GM23338 (cell line): ENCODE measurements around the gene DHRS3. TPM values are rescaled to one million over a fixed set of nuclear protein-coding genes. Genes with fewer than 3 reads are reported as not detected.
"Not testable (repeated sequence)": the region's sequence is repeated elsewhere in the genome, so short reads cannot be mapped to it uniquely, and the experiment has no call there.

Experiments
- ATAC-seq: fragments of 200-7000 bp; cut with Tn5 transposase; 3 replicates; pipeline ENCODE4 v1.9.1; 2020
- DNase-seq: peaks from one replicate; pipeline ENCODE4 v3.0.0-alpha.2; 2015; ENCODE audit warnings: low spot score
- H2AFZ ChIP-seq: fragments of 200-600 bp; sonication (generic); 2 replicates; pipeline ENCODE4 v1.8.0; 2016; ENCODE audit warnings: antibody characterized with exemption, mild to moderate bottlenecking, moderate library complexity
- H3F3A ChIP-seq: fragments of 200-600 bp; sonication (generic); replicated peaks from 2 replicates; pipeline ENCODE4 v1.8.0; 2017; ENCODE audit warnings: antibody characterized with exemption, mixed run types, low read depth
- H3K27ac ChIP-seq: fragments of 200-600 bp; sonication (generic); 2 replicates; pipeline ENCODE4 v1.6.1; 2016; ENCODE audit warnings: low read depth
- H3K27me3 ChIP-seq: fragments of 200-600 bp; sonication (generic); 2 replicates; pipeline ENCODE4 v1.8.0; 2016; ENCODE audit warnings: mild to moderate bottlenecking, mixed run types, moderate library complexity; ENCODE audit not compliant: insufficient read depth
- H3K36me3 ChIP-seq: fragments of 200-600 bp; sonication (generic); 2 replicates; pipeline ENCODE4 v1.8.0; 2016; ENCODE audit warnings: mild to moderate bottlenecking; ENCODE audit not compliant: insufficient read depth
- H3K4me1 ChIP-seq: fragments of 200-600 bp; sonication (generic); 2 replicates; pipeline ENCODE4 v1.8.0; 2016; ENCODE audit warnings: mild to moderate bottlenecking, moderate library complexity; ENCODE audit not compliant: insufficient read depth
- H3K4me2 ChIP-seq: fragments of 200-600 bp; sonication (generic); 2 replicates; pipeline ENCODE4 v1.7.1; 2017; ENCODE audit warnings: mixed run types
- H3K4me3 ChIP-seq: fragments of 200-600 bp; sonication (generic); 2 replicates; pipeline ENCODE4 v1.6.1; 2016; ENCODE audit warnings: mixed run types
- H3K79me2 ChIP-seq: fragments of 200-600 bp; sonication (generic); replicated peaks from 2 replicates; pipeline ENCODE4 v1.8.0; 2017; ENCODE audit warnings: mild to moderate bottlenecking; ENCODE audit not compliant: insufficient read depth
- H3K9me2 ChIP-seq: fragments of 200-600 bp; sonication (generic); 2 replicates; pipeline ENCODE4 v1.8.0; 2017; ENCODE audit not compliant: insufficient read depth
- H4K20me1 ChIP-seq: fragments of 200-600 bp; sonication (generic); replicated peaks from 2 replicates; pipeline ENCODE4 v1.8.0; 2017; ENCODE audit warnings: mild to moderate bottlenecking; ENCODE audit not compliant: insufficient read depth
- H3K27ac Mint-ChIP-seq: 2 replicates; pipeline ENCODE4 v1.8.0; 2020; ENCODE audit warnings: inconsistent platforms, mild to moderate bottlenecking, moderate library complexity, mixed read lengths
- H3K27me3 Mint-ChIP-seq: 3 replicates; pipeline ENCODE4 v1.8.0; 2022; ENCODE audit warnings: low read depth, mild to moderate bottlenecking, moderate library complexity, mixed read lengths, inconsistent platforms; ENCODE audit not compliant: insufficient read depth, poor library complexity
- H3K36me3 Mint-ChIP-seq: 3 replicates; pipeline ENCODE4 v1.8.0; 2021; ENCODE audit warnings: low read depth, mild to moderate bottlenecking, inconsistent platforms, moderate library complexity, mixed read lengths
- H3K4me1 Mint-ChIP-seq: 3 replicates; pipeline ENCODE4 v1.8.0; 2020; ENCODE audit warnings: mild to moderate bottlenecking, inconsistent platforms, mixed read lengths
- H3K4me3 Mint-ChIP-seq: 3 replicates; pipeline ENCODE4 v1.8.0; 2021; ENCODE audit warnings: moderate library complexity, mild to moderate bottlenecking, inconsistent platforms, mixed read lengths
- H3K9me3 Mint-ChIP-seq: 3 replicates; pipeline ENCODE4 v1.8.0; 2020; ENCODE audit warnings: moderate library complexity, mild to moderate bottlenecking, inconsistent platforms, mixed read lengths
- CREB1 ChIP-seq: fragments of 250-450 bp; sonication (Bioruptor Pico); IDR thresholded peaks from 2 replicates; pipeline ENCODE4 v1.5.0; 2020; ENCODE audit warnings: low read depth, mild to moderate bottlenecking, moderate library complexity
- CTCF ChIP-seq, 2 experiments: fragments of 200-600 bp in 1 of 2; sonication (generic) in 1 of 2; conservative IDR thresholded peaks; 2 replicates each; pipeline versions ENCODE4 v1.5.1 to v1.6.1; 2016 to 2017; ENCODE audit warnings: antibody characterized with exemption in 2 of 2, low read depth in 2 of 2, mild to moderate bottlenecking in 2 of 2, moderate library complexity in 1 of 2
- ETS1 ChIP-seq: IDR thresholded peaks from 2 replicates; pipeline ENCODE4 v1.6.1; 2016; ENCODE audit warnings: antibody characterized with exemption
- EZH2 ChIP-seq: fragments of 200-600 bp; sonication (generic); IDR thresholded peaks from one replicate; pipeline ENCODE4 v1.8.0; 2017; ENCODE audit warnings: antibody characterized with exemption, mild to moderate bottlenecking, low read depth; ENCODE audit not compliant: unreplicated experiment
- EZH2phosphoT487 ChIP-seq: fragments of 200-600 bp; sonication (generic); IDR thresholded peaks from one replicate; pipeline ENCODE4 v1.8.1; 2018; ENCODE audit warnings: antibody characterized with exemption; ENCODE audit not compliant: unreplicated experiment
- NANOG ChIP-seq: IDR thresholded peaks from 2 replicates; pipeline ENCODE4 v1.6.1; 2016; ENCODE audit warnings: antibody characterized with exemption, borderline replicate concordance
- POLR2AphosphoS5 ChIP-seq: IDR thresholded peaks from 2 replicates; pipeline ENCODE4 v1.6.1; 2016; ENCODE audit warnings: antibody characterized with exemption, low read depth
- STAT1 ChIP-seq: IDR thresholded peaks from one replicate; pipeline ENCODE4 v1.6.1; 2016; ENCODE audit warnings: antibody characterized with exemption; ENCODE audit not compliant: unreplicated experiment
- ZNF331 ChIP-seq: fragments of 250-450 bp; sonication (Bioruptor Pico); IDR thresholded peaks from 2 replicates; pipeline ENCODE4 v1.5.0; 2020; ENCODE audit warnings: low read depth, mild to moderate bottlenecking, moderate library complexity
- polyA plus RNA-seq: library from polyadenylated mRNA; unstranded; fragments of >200 nt; fragmentation: Nextera tagmentation; extraction: Ambion mirVana; gene quantifications from 2 replicates; pipeline ENCODE4 v1.2.1, GENCODE V29; 2016
- total RNA-seq: library from RNA; depleted of rRNA; stranded (reverse); fragments of >200 nt; shearing (Covaris generic); gene quantifications from 2 replicates; pipeline ENCODE4 v1.2.3, GENCODE V29; 2014

Gene DHRS3
- total and polyA plus RNA-seq, 2 experiments from 2014 or later: 21.0 to 26.0 TPM

GRCh38 chr1:12658531-12659453 is 40.8 kb upstream of the DHRS3 start:
- Histone ChIP-seq H3K4me2 (no peak overlapping the region), H3K36me3 (no peaks in the 10 kb centered on the region), H2AFZ (peak overlapping the region; percentile 70; the same call in 1 of the 2 replicates), H3K4me3 (no peak overlapping the region), H3K9me2 (peaks cover 3% of the 10 kb centered on the region; the same call in 1 of the 2 replicates), H3K79me2 (no peaks in the 10 kb centered on the region), H3K27ac (no peak overlapping the region), H4K20me1 (no peaks in the 10 kb centered on the region), H3K4me1 (no peaks in the 10 kb centered on the region), H3K27me3 (no peaks in the 10 kb centered on the region), H3F3A (no peaks in the 10 kb centered on the region)
- Mint-ChIP-seq H3K27ac (no peak overlapping the region), H3K27me3 (peaks cover 6% of the 10 kb centered on the region), H3K4me3 (no peak overlapping the region), H3K36me3 (peaks cover 4% of the 10 kb centered on the region; the same call in 2 of the 3 replicates), H3K4me1 (peaks cover 3% of the 10 kb centered on the region; the same call in 1 of the 3 replicates), H3K9me3 (peaks cover 11% of the 10 kb centered on the region)
- ATAC-seq: peak; percentile 95
- DNase-seq: peak; percentile 93
- TF ChIP-seq CREB1 (CRISPR knock-in tag): peak; percentile 48; the same call in 1 of the 2 replicates
- peak; percentile 93 to 99 for TF ChIP-seq CTCF (conservative IDR thresholded peaks at IDR 0.05; ENCODE audit: low read depth in 2 of 2)
- no peak for TF ChIP-seq EZH2phosphoT487

GRCh38 chr1:12657885-12658512 is 40.0 kb upstream of the DHRS3 start:
- not testable (repeated sequence) for ATAC-seq, H3K27me3 ChIP-seq, DNase-seq, H3K27me3 Mint-ChIP-seq, H3K27ac ChIP-seq, H3K4me3 ChIP-seq, H3K4me1 Mint-ChIP-seq, H3K27ac Mint-ChIP-seq, H3K4me3 Mint-ChIP-seq, H4K20me1 ChIP-seq, H3K79me2 ChIP-seq, H3K9me2 ChIP-seq, H3K36me3 ChIP-seq, H3K4me2 ChIP-seq, H3K4me1 ChIP-seq, H3K36me3 Mint-ChIP-seq, H3F3A ChIP-seq
- H3K9me3 Mint-ChIP-seq: peaks cover 11% of the 10 kb centered on the region
- peak overlapping the region; percentile 78; the same call in 1 of the 2 replicates for H2AFZ ChIP-seq

GRCh38 chr1:12657060-12657884 is 39.3 kb upstream of the DHRS3 start:
- peaks cover 3% of the 10 kb centered on the region; the same call in 1 of the 3 replicates for H3K4me1 Mint-ChIP-seq
- no peak overlapping the region for H3K27ac Mint-ChIP-seq
- no peaks in the 10 kb centered on the region for H3K36me3 ChIP-seq
- peaks cover 11% of the 10 kb centered on the region for H3K9me3 Mint-ChIP-seq
- no peaks in the 10 kb centered on the region for H4K20me1 ChIP-seq
- no peaks in the 10 kb centered on the region for H3K27me3 ChIP-seq
- H3K4me1 ChIP-seq: no peaks in the 10 kb centered on the region
- H3K4me3 Mint-ChIP-seq: no peak overlapping the region
- peaks cover 6% of the 10 kb centered on the region for H3K27me3 Mint-ChIP-seq
- peaks cover 4% of the 10 kb centered on the region; the same call in 2 of the 3 replicates for H3K36me3 Mint-ChIP-seq
- no peaks in the 10 kb centered on the region for H3K79me2 ChIP-seq
- H3K4me2 ChIP-seq: no peak overlapping the region
- H3K9me2 ChIP-seq: peaks cover 6% of the 10 kb centered on the region; the same call in 1 of the 2 replicates
- no peak for ATAC-seq
- no peak overlapping the region for H3K4me3 ChIP-seq
- H2AFZ ChIP-seq: peak overlapping the region; percentile 78; the same call in 1 of the 2 replicates
- no peak for DNase-seq
- H3K27ac ChIP-seq: no peak overlapping the region
- no peaks in the 10 kb centered on the region for H3F3A ChIP-seq
- TF ChIP-seq STAT1: no peak
- TF ChIP-seq ETS1: no peak
- TF ChIP-seq ZNF331 (CRISPR knock-in tag): no peak
- no peak for TF ChIP-seq NANOG
- TF ChIP-seq EZH2: no peak
- TF ChIP-seq POLR2AphosphoS5: no peak
